Measurements from ENCODE around the gene CKMT2.

The CKMT2 gene

GRCh38 chr5:81226949-81227348 lies 6.2 kb upstream of the CKMT2 start:
- no peak for DNase-seq (ENCODE audit: low read depth in 2 of 2)
- TF ChIP-seq, protein P1, sequence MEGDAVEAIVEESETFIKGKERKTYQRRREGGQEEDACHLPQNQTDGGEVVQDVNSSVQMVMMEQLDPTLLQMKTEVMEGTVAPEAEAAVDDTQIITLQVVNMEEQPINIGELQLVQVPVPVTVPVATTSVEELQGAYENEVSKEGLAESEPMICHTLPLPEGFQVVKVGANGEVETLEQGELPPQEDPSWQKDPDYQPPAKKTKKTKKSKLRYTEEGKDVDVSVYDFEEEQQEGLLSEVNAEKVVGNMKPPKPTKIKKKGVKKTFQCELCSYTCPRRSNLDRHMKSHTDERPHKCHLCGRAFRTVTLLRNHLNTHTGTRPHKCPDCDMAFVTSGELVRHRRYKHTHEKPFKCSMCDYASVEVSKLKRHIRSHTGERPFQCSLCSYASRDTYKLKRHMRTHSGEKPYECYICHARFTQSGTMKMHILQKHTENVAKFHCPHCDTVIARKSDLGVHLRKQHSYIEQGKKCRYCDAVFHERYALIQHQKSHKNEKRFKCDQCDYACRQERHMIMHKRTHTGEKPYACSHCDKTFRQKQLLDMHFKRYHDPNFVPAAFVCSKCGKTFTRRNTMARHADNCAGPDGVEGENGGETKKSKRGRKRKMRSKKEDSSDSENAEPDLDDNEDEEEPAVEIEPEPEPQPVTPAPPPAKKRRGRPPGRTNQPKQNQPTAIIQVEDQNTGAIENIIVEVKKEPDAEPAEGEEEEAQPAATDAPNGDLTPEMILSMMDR (IDR thresholded peaks at IDR 0.05; ENCODE audit: low read depth, low read length), result no peak
- H3K4me3 ChIP-seq (replicated peaks in 1 of 2; ENCODE audit: low read depth in 2 of 2, low read length in 2 of 2), result no peak overlapping the region

DNA sequence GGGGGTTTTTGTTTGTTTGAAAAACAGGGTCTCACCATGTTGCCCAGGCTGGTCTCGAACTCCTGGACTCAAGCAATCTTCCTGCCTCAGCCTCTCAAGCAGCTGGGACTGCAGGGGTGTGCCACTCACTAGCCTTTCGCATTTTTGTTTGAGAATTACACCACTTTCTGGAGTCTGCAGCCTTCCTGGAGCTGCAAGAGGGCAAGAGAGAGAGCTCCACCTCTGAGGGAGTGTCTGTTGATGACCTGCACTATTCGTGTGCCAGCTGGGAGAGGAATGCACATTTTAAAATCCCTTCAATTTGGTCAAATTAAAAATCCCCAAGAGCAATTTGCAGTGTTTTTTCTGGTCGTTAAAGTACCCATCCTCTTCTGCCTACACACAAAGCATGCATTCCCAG lies 5.0 kb upstream of the CKMT2 start:
- DNase-seq (ENCODE audit: low read depth in 2 of 2), result no peak
- H3K4me3 ChIP-seq (replicated peaks in 1 of 2; ENCODE audit: low read depth in 2 of 2, low read length in 2 of 2), result no peak overlapping the region
- TF ChIP-seq, protein P1 (IDR thresholded peaks at IDR 0.05; ENCODE audit: low read depth, low read length), result no peak

GRCh38 chr5:81230416-81230815 lies 2.7 kb upstream of the CKMT2 start:
- TF ChIP-seq, protein P1 (IDR thresholded peaks at IDR 0.05; ENCODE audit: low read depth, low read length), result no peak
- no peak for DNase-seq (ENCODE audit: low read depth in 2 of 2)
- H3K4me3 ChIP-seq (replicated peaks in 1 of 2; ENCODE audit: low read depth in 2 of 2, low read length in 2 of 2), result no peak overlapping the region

DNA sequence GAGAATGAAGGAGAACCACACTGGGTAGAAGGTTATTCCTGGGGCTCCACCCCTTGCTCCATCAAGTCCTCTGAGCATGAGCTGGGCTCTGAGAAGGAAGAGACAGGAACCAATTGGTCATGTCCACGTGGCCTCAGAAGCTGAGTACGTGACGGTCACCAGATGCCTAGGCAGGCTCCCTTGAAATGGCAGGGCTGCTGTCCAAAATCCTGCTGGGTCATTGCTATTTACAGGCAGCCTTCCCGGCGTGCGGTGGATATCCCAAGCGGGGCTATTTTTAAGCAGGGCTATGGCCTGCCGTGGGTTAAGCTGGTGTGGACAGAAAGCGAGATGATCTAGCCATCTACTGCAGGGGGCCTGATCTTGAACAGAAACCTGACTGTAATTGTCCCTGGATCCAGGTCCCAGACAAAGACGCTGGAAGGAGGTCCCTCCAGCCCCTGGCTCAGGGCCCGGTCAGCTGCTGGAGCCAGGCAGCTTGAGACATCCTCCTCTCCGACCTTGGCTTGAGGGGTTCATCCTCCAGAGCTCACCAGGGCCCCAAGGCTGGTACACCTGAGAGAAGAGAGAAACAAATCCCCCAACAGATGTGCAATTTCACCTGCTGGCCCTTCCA lies 550 bp upstream of the CKMT2 start:
- peak; percentile 52 to 64 for DNase-seq (ENCODE audit: low read depth in 2 of 2)
- no peak overlapping the region for H3K4me3 ChIP-seq (replicated peaks in 1 of 2; ENCODE audit: low read depth in 2 of 2, low read length in 2 of 2)
- TF ChIP-seq, protein P1 (IDR thresholded peaks at IDR 0.05; ENCODE audit: low read depth, low read length), result no peak

- DNase-seq (ENCODE audit: low read depth in 2 of 2), result no peak
- TF ChIP-seq, protein P1 (IDR thresholded peaks at IDR 0.05; ENCODE audit: low read depth, low read length), result no peak
Observed at GRCh38 chr5:81234299-81234698, 1.2 kb downstream of the CKMT2 start.

DNA sequence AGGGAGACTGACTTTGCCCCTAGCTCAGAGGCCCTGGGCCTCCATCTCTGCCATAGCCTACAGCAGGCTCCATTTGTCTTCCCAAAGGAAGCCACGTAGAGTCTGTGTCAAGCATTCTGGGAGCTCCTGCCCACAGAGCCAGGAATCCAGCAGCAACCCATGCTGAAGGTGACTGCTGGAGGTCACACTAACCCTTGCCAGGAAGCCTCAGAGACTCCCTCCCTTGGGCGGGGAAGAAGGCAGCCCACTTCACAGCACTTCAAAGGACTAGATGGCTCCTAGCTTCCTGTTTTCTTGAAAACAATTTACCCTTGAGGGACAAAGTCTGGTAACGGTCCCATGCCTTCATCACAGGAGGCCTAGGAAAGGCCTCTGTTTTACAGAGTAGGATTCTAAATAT lies 1.7 kb downstream of the CKMT2 start:
- TF ChIP-seq, protein P1 (IDR thresholded peaks at IDR 0.05; ENCODE audit: low read depth, low read length), result no peak
- no peak overlapping the region for H3K4me3 ChIP-seq (replicated peaks in 1 of 2; ENCODE audit: low read depth in 2 of 2, low read length in 2 of 2)
- DNase-seq (ENCODE audit: low read depth in 2 of 2), result no peak

More at GRCh38 chr5:81234299-81234698, 1.2 kb downstream of the CKMT2 start:
- no peak overlapping the region for H3K4me3 ChIP-seq (replicated peaks in 1 of 2; ENCODE audit: low read depth in 2 of 2, low read length in 2 of 2)
